GM10266 (cell line): ENCODE data around the gene GRM8.

Source experiments
- DNase-seq: peaks from one replicate; pipeline ENCODE4 v3.0.0; 2012; ENCODE audit errors: extremely low spot score
- TF ChIP-seq, protein P1 (sequence below): IDR thresholded peaks from 2 replicates; pipeline ENCODE4 v1.5.1; 2012; ENCODE audit warnings: mild to moderate bottlenecking, low read depth; ENCODE audit not compliant: control insufficient read depth, insufficient read depth; ENCODE audit errors: missing control alignments

GRM8 gene

DNA sequence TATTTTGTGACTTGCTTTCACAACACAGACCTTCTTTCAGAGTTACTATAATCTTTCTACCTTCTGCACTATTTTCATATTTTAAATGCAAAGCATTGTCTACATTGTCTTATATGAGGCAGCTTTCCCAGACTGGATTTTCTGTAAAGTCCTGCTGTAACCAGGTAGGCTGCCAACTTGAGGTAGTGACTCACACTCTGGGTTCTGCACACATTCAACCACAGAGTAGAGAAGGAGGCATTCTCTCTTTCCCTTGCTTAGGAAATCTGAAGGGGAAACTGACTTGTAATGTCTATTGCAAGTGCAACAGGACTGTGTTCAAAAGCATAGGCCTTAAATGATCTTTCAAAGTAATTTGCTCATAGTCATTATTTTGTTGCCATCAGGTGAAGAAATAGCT, 461.4 kb downstream of the GRM8 start:
- DNase-seq = no peak

DNA sequence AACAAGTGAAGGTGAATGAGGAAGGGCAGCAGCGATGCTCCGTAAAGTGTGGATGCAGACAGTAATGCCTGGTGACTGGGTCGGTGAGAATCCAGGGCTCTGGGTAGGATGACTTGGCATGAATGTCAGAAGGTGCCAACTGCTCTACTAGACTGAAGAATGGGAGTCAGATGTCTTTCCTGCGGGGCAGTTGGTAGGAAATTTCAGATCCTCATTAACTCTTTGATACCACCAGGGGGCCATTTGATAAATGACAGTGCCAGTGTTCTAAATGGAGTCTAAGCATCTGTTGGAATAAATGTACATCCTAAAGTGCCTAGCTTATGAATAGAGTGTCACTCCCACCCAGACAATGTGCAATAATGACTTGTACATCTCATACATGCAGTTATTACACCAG, 462.0 kb downstream of the GRM8 start:
- no peak for DNase-seq
- TF ChIP-seq, protein P1, sequence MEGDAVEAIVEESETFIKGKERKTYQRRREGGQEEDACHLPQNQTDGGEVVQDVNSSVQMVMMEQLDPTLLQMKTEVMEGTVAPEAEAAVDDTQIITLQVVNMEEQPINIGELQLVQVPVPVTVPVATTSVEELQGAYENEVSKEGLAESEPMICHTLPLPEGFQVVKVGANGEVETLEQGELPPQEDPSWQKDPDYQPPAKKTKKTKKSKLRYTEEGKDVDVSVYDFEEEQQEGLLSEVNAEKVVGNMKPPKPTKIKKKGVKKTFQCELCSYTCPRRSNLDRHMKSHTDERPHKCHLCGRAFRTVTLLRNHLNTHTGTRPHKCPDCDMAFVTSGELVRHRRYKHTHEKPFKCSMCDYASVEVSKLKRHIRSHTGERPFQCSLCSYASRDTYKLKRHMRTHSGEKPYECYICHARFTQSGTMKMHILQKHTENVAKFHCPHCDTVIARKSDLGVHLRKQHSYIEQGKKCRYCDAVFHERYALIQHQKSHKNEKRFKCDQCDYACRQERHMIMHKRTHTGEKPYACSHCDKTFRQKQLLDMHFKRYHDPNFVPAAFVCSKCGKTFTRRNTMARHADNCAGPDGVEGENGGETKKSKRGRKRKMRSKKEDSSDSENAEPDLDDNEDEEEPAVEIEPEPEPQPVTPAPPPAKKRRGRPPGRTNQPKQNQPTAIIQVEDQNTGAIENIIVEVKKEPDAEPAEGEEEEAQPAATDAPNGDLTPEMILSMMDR = no peak

More for the DNA sequence above, 461.4 kb downstream of the GRM8 start:
- TF ChIP-seq, protein P1 = no peak

DNA sequence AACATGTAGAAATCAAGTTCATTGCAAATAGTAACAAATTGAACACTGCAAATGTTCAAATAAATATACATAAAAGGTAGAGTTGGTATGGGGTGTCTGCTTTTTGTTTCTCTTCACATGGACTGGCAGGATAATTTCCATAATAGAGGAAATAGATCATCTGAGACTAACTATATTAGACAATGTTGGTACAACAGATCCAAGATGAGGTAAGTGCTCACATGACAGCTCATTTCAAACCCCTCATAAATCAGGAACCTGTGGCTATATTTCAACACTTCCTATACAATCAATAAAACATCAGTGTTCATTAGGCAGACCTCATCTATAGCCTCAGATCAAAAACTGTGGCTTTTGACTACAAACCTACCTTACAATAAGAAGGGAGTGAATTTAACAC, 469.1 kb downstream of the GRM8 start:
- DNase-seq = no peak
- TF ChIP-seq, protein P1 = no peak

DNA sequence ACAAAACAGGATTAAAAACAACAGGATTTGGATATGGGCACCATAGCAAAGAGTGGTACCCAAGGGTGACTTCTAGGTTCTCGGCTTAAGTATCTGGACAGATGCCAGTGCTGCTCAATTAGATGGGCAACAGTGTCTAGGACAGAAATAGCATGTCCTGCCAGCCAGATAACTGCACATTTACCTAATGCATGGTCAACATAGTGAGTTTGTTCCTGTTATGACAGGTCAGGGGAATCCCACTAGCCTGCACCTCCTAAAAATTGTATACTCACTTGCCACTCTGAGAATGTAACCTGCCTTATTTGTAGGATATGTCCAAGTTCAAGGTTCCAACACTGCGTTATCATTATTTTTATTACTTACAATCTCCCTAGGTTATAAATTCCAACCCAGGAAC, 471.7 kb downstream of the GRM8 start:
- peak; percentile 10 for DNase-seq
- TF ChIP-seq, protein P1 = no peak

DNA sequence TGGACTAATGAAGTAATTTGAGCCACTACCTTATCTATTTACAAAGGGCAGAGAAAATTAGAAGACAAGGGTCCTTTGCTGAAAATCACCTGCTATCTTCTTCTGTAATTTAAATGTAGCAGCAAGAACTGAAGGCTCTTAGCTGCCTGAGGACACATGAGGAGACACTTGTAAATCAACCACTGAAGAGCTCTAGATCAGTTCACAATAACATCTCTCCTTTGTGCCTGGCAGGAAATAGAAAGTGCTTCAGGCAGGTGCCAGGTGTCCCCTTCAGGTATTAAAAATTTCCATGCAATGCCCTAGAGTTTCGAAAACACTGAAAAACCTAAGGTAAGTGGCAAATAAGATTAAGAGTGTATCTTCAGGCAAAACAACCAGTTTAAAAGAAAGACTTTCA, 474.6 kb downstream of the GRM8 start:
- TF ChIP-seq, protein P1 = no peak
- DNase-seq = no peak

DNA sequence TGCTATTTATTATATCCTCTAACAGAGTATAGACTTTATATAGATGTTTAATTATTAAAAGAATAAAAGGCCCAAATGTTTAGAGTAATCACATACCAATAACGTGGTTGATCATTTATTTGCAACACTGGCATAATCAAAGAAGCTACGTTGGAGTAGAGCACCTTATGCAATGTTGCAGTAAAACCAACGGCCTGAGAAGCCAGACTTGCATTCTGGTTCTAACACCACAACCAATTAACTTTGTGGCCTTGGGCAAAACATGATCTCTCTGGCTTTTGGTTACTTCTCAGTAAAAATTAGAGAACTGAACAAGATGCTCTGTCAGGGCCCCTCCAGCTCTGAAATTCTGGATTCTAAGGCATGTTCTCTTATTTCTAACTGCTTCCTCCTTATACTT, 476.2 kb downstream of the GRM8 start:
- DNase-seq = no peak
- TF ChIP-seq, protein P1 = no peak

DNA sequence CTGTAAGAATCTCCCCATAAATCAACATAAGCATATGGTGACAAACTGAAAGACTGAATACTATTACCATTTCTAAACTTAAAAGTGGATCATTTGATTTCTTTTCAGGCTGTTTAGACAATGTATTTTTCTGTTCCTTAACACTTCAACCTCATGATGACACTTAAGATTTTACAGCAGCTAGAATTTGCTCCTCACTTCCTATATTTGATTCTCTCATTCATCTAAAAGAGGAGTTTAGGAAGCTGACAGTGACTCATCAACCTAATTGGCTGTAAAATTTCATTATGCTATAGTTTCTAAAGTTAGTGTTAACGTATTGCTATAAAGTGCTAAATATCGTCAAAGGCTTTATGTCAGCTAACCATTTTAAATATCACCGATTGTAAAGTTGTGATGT, 478.7 kb downstream of the GRM8 start:
- TF ChIP-seq, protein P1 = no peak
- DNase-seq = no peak

DNA sequence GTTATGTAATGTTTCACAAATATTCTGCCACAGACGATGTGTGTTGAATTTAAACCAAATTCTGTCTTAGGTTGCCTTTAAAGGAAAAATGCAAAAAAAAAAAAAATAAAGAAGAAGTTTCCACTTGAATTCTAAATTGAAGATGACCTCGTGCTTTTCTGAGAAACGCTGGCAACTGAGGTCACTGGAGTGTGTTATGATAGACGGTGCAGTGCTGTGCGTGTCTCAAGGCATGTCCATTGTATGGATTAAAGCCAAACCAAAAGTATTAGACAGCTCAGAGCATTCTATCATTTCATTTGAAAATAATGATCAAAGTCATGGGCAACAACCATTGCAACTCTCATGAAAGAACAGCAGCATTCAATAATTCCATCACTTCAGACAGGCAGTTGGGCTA, 483.9 kb downstream of the GRM8 start:
- no peak for DNase-seq
- TF ChIP-seq, protein P1 = no peak
